Measurements from ENCODE around the gene PLCG2.
"Not testable (repeated sequence)": the region's sequence is repeated elsewhere in the genome, so short reads cannot be mapped to it uniquely, and the experiment has no call there.

Gene PLCG2

GRCh38 chr16:81778861-81779535, at the start of gene PLCG2:
Gene PLCG2 (plus strand): TSS chr16:81779291. CDS start chr16:81785990, 6,699 bp downstream.
- peak; percentile 73 to 79 for DNase-seq

- DNase-seq: no peak
These were observed 49.6 kb upstream of the PLCG2 start for GRCh38 chr16:81729451-81729850.

GRCh38 chr16:81730090-81731051, 48.7 kb upstream of the PLCG2 start:
- DNase-seq: peak; percentile 72

- DNase-seq: no peak
These were observed 47.4 kb upstream of the PLCG2 start for GRCh38 chr16:81731649-81732048.

- no peak for DNase-seq
These were observed 46.4 kb upstream of the PLCG2 start for GRCh38 chr16:81732699-81733098.

- no peak for DNase-seq
These were observed 45.8 kb upstream of the PLCG2 start for GRCh38 chr16:81733295-81733694.

- DNase-seq: no peak
These were observed 44.3 kb upstream of the PLCG2 start for GRCh38 chr16:81734632-81735434.

- DNase-seq: peak; percentile 86 to 91
These were observed 41.1 kb upstream of the PLCG2 start for GRCh38 chr16:81737885-81738536.

GRCh38 chr16:81738783-81739496, 40.2 kb upstream of the PLCG2 start:
- DNase-seq: no peak

GRCh38 chr16:81739503-81739902, 39.6 kb upstream of the PLCG2 start:
- DNase-seq: no peak

GRCh38 chr16:81740169-81740568, 38.9 kb upstream of the PLCG2 start:
- DNase-seq: no peak

- DNase-seq: not testable (repeated sequence)
These were observed 37.7 kb upstream of the PLCG2 start for GRCh38 chr16:81741430-81741770.

- no peak for DNase-seq
These were observed 34.7 kb upstream of the PLCG2 start for GRCh38 chr16:81744385-81744784.

- no peak for DNase-seq
These were observed 34.2 kb upstream of the PLCG2 start for GRCh38 chr16:81744911-81745310.

GRCh38 chr16:81745704-81746558, 33.2 kb upstream of the PLCG2 start:
- DNase-seq: peak; percentile 78 to 80

GRCh38 chr16:81746566-81746965, 32.5 kb upstream of the PLCG2 start:
- no peak for DNase-seq

- DNase-seq: peak in 1 of 2 experiments; percentile 9
These were observed 30.5 kb upstream of the PLCG2 start for GRCh38 chr16:81748476-81749198.

GRCh38 chr16:81752225-81752875, 26.7 kb upstream of the PLCG2 start:
- DNase-seq: no peak

GRCh38 chr16:81752876-81753227, 26.2 kb upstream of the PLCG2 start:
- no peak for DNase-seq

- DNase-seq: no peak
These were observed 24.2 kb upstream of the PLCG2 start for GRCh38 chr16:81754858-81755257.
